BJ (cell line): ENCODE results near the gene CT47A1. TPM values are rescaled to one million over a fixed set of nuclear protein-coding genes. Genes with fewer than 3 reads are reported as not detected.
"Not testable (repeated sequence)": the region's sequence is repeated elsewhere in the genome, so short reads cannot be mapped to it uniquely, and the experiment has no call there.

Source experiments
- CTCF ChIA-PET: fragments of 350-600 bp; formaldehyde crosslinking; extraction: SDS; loops from one replicate; lab custom pipeline; 2021; ENCODE audit warnings: antibody characterized with exemption, inconsistent platforms; lab: Yijun Ruan, JAX
- POLR2A ChIA-PET: fragments of 300-600 bp; sonication (Branson Sonifier 250); formaldehyde crosslinking; extraction: SDS; loops from one replicate; lab custom pipeline; 2021; ENCODE audit warnings: antibody characterized with exemption; lab: Charles Lee
- DNase-seq: peaks from one replicate; pipeline ENCODE4 v3.0.0-alpha.2; 2011; ENCODE audit warnings: low read depth
- H3K27me3 ChIP-seq: 2 replicates; pipeline ENCODE4 v1.6.0; 2011; ENCODE audit warnings: low read length; ENCODE audit not compliant: control insufficient read depth, insufficient read depth
- H3K36me3 ChIP-seq: 2 replicates; pipeline ENCODE4 v1.5.1; 2011; ENCODE audit warnings: low read length; ENCODE audit not compliant: control insufficient read depth, insufficient read depth
- H3K4me3 ChIP-seq: 2 replicates; pipeline ENCODE4 v1.5.1; 2011; ENCODE audit warnings: low read depth, mild to moderate bottlenecking, control low read depth, low read length
- polyA plus RNA-seq: library from polyadenylated mRNA; depleted of rRNA; stranded (reverse); fragments of >200 nt; gene quantifications from 2 replicates; pipeline ENCODE4 v1.2.3, GENCODE V29; 2011; rRNA removed
- small RNA-seq: library from RNA; depleted of rRNA; stranded (forward); fragments of <200 nt; gene quantifications from one replicate; pipeline ENCODE3, GENCODE V24; 2012; ENCODE audit warnings: low replicate concordance, low read depth; ENCODE audit not compliant: insufficient read length
- TF ChIP-seq, protein P1 (sequence below): IDR thresholded peaks from 2 replicates; pipeline ENCODE4 v1.5.1; 2011; ENCODE audit warnings: low read depth, mild to moderate bottlenecking, control low read depth, inconsistent platforms, low read length, moderate library complexity; ENCODE audit not compliant: insufficient read depth

CT47A1 gene
- polyA plus RNA-seq, 1 experiment: not detected

DNA sequence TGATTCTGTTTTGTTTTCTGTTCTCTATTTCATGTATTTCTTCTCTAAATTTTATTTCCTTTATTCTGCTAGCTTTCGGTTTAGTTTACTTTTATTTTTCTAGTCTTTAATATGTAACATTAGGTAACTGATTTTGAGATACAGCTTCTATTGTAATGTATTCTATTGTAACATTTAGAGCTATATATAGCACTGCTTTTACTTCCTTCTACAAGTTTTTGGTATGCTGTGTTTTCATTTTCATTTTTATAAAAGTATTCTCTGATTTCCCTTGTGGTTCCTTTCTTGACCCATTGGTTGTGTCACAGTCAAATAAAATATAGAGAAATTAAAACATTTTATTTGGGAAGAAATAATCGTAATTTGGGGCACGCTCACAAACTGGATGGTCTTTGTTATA lies 13.9 kb upstream of the CT47A1 start:
- POLR2A ChIA-PET: no interaction called here
- CTCF ChIA-PET: no interaction called here

DNA sequence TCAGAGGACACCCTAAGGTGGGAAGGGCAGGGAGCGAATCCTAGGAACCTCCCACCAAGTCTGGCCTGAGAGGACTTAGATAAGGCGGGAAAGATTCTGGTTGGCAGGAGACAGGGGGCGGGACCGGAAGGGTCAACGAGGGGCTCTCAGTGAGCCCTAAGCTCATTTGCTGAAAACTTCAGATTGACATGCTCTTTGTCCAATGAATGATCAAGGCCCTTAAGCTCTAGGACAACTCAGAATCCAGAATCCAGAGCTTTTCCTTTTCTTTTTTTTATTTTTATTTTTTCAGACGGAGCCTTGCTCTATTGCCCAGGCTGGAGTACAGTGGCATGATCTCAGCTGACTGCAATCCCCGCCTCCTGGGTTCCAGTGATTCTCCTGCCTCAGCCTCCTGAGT lies 29.1 kb downstream of the CT47A1 start, which contains the start of gene CT47A7:
Gene CT47A7 (minus strand): TSS at position 101 of the 400 bp plus-strand sequence. CDS start 255 bp downstream, outside the sequence.
- POLR2A ChIA-PET, H3K4me3 ChIP-seq, DNase-seq, H3K36me3 ChIP-seq, CTCF ChIA-PET, H3K27me3 ChIP-seq: not testable (repeated sequence)

More for the DNA sequence above, 13.9 kb upstream of the CT47A1 start:
- H3K27me3 ChIP-seq: no peaks in the 10 kb centered on the region
- TF ChIP-seq, protein P1, sequence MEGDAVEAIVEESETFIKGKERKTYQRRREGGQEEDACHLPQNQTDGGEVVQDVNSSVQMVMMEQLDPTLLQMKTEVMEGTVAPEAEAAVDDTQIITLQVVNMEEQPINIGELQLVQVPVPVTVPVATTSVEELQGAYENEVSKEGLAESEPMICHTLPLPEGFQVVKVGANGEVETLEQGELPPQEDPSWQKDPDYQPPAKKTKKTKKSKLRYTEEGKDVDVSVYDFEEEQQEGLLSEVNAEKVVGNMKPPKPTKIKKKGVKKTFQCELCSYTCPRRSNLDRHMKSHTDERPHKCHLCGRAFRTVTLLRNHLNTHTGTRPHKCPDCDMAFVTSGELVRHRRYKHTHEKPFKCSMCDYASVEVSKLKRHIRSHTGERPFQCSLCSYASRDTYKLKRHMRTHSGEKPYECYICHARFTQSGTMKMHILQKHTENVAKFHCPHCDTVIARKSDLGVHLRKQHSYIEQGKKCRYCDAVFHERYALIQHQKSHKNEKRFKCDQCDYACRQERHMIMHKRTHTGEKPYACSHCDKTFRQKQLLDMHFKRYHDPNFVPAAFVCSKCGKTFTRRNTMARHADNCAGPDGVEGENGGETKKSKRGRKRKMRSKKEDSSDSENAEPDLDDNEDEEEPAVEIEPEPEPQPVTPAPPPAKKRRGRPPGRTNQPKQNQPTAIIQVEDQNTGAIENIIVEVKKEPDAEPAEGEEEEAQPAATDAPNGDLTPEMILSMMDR: no peak
- H3K4me3 ChIP-seq: no peak overlapping the region
- DNase-seq: no peak
- H3K36me3 ChIP-seq: no peaks in the 10 kb centered on the region

Small RNA genes lying within 50 kb of the gene (small RNA-seq; reads per million reads assigned to genes)
- gene AL670379.1 (not detected), gene AL670379.10 (not detected), gene AL670379.11 (not detected), gene AL670379.12 (not detected), gene AL670379.2 (not detected), gene AL670379.3 (not detected), gene AL670379.4 (not detected), gene AL670379.5 (not detected), gene AL670379.6 (not detected), gene AL670379.7 (not detected), gene AL670379.8 (not detected), gene AL670379.9 (not detected)

Other genes starting within 250 kb of the CT47A1 start
- gene CT47B1, start 109.9 kb downstream of the CT47A1 start, polyA plus RNA-seq: not detected in 2 replicates
- gene CT47A11, start 48.6 kb downstream of the CT47A1 start, polyA plus RNA-seq: not detected in 2 replicates
- gene CT47A10, start 43.7 kb downstream of the CT47A1 start, polyA plus RNA-seq: not detected in 2 replicates
- not detected in 2 replicates for gene CT47A9, start 38.9 kb downstream of the CT47A1 start, polyA plus RNA-seq
- not detected in 2 replicates for gene CT47A8, start 34.0 kb downstream of the CT47A1 start, polyA plus RNA-seq
- not detected in 2 replicates for gene CT47A7, start 29.2 kb downstream of the CT47A1 start, polyA plus RNA-seq
- not detected in 2 replicates for gene CT47A6, start 24.3 kb downstream of the CT47A1 start, polyA plus RNA-seq
- not detected in 2 replicates for gene CT47A5, start 19.4 kb downstream of the CT47A1 start, polyA plus RNA-seq
- gene CT47A4, start 14.6 kb downstream of the CT47A1 start, polyA plus RNA-seq: not detected in 2 replicates
- gene CT47A3, start 9.7 kb downstream of the CT47A1 start, polyA plus RNA-seq: not detected in 2 replicates
- gene CT47A2, start 4.8 kb downstream of the CT47A1 start, polyA plus RNA-seq: not detected in 2 replicates
- 1.6 and 1.8 TPM in 2 replicates for gene GLUD2, start 61.9 kb upstream of the CT47A1 start, polyA plus RNA-seq